Activated naive CD4-positive, alpha-beta T cell treated with anti-CD3 and anti-CD28 coated beads for 36 hours (primary cell): Measurements from ENCODE around the gene GPC5. TPM values are rescaled to one million over a fixed set of nuclear protein-coding genes. Genes with fewer than 3 reads are reported as not detected.
"Not testable (repeated sequence)": the region's sequence is repeated elsewhere in the genome, so short reads cannot be mapped to it uniquely, and the experiment has no call there.

Experiments
- CTCF ChIA-PET: fragments of 350-600 bp; sonication (Branson Sonifier 250); formaldehyde crosslinking; loops from one replicate; lab custom pipeline; 2021; ENCODE audit warnings: antibody characterized with exemption; lab: Charles Lee
- DNase-seq: peaks from one replicate; pipeline ENCODE4 v3.0.0-alpha.2; 2020
- H3K27ac Mint-ChIP-seq: one replicate; pipeline ENCODE4 v1.8.0; 2021; ENCODE audit warnings: mild to moderate bottlenecking, mixed read lengths
- H3K27me3 Mint-ChIP-seq: one replicate; pipeline ENCODE4 v1.8.0; 2021; ENCODE audit warnings: low read depth, mixed read lengths
- H3K36me3 Mint-ChIP-seq: one replicate; pipeline ENCODE4 v1.8.0; 2021; ENCODE audit warnings: low read depth, mixed read lengths
- H3K4me1 Mint-ChIP-seq: one replicate; pipeline ENCODE4 v1.8.0; 2021; ENCODE audit warnings: low read depth, mixed read lengths
- H3K4me3 Mint-ChIP-seq: one replicate; pipeline ENCODE4 v1.8.0; 2021; ENCODE audit warnings: mild to moderate bottlenecking, moderate library complexity, mixed read lengths
- H3K9me3 Mint-ChIP-seq: one replicate; pipeline ENCODE4 v1.8.0; 2021; ENCODE audit warnings: mixed read lengths
- intact Hi-C: fragments of 100-400 bp; cut with micrococcal nuclease; formaldehyde crosslinking; loops from one replicate; pipeline ENCODE4 v1.15.1; 2023
- total RNA-seq, 2 experiments: library from RNA; stranded (reverse); gene quantifications; one replicate each; pipeline ENCODE4 v1.2.3, GENCODE V29; 2021

Gene GPC5
- total RNA-seq, 2 experiments from 2014 or later, result 0.38 to 0.40 TPM

DNA sequence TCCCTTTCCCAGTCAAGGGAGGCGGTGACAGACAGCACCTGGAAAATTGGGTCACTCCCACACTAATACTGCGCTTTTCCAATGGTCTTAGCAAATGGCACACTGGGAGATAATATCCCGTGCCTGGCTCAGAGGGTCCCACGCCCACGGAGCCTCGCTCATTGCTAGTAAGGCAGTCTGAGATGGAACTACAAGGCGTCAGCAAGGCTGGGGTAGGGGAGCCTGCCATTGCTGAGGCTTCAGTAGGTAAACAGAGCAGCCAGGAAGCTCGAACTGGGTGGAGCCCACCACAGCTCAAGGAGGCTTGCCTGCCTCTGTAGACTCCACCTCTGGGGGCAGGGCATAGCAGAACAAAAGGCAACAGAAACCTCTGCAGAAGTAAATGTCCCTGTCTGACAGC lies 882.6 kb downstream of the GPC5 start:
- CTCF ChIA-PET, H3K4me3 Mint-ChIP-seq, intact Hi-C loops, H3K27me3 Mint-ChIP-seq, H3K9me3 Mint-ChIP-seq, DNase-seq, H3K27ac Mint-ChIP-seq, H3K36me3 Mint-ChIP-seq, H3K4me1 Mint-ChIP-seq: not testable (repeated sequence)

DNA sequence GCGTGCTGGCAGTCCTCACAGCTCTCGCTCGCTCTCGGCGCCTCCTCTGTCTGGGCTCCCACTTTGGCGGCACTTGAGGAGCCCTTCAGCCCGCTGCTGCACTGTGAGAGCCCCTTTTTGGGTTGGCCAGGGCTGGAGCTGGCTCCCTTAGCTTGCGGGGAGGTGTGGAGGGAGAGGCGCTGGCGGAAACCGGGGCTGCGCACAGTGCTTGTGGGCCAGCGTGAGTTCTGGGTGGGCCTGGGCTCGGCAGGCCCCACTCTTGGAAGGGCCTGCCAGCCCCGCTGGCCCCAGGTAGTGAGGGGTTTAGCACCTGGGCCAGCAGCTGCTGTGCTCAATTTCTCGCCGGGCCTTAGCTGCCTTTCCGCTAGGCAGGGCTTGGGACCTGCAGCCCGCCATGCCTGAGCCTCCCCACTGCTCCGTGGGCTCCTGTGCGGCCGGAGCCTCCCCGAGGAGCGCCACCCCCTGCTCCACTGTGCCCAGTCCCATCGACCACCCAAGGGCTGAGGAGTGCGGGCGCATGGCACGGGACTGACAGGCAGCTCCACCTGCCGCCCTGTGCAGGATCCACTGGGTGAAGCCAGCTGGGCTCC lies 892.4 kb downstream of the GPC5 start:
- H3K27me3 Mint-ChIP-seq, DNase-seq, H3K4me1 Mint-ChIP-seq, H3K4me3 Mint-ChIP-seq, H3K27ac Mint-ChIP-seq, H3K36me3 Mint-ChIP-seq, intact Hi-C loops, CTCF ChIA-PET: not testable (repeated sequence)
- H3K9me3 Mint-ChIP-seq, result peaks cover 19% of the 10 kb centered on the region

DNA sequence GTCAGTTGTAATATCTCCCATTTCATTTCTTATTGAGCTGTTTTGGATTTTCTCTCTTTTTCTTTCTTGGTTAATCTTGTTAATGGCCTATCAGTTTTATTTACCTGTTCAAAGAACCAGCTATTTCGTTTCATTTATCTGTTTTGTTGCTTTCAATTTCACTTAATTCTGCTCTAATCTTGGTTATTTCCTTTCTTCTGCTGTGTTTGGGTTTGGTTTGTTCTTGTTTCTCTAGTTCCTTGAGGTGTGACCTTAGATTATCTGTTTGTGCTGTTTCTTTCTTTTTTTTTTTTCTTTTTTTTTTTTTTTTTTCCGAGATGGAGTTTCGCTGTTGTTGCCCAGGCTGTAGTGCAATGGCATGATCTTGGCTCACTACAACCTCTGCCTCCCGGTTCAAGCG lies 896.1 kb downstream of the GPC5 start:
- H3K36me3 Mint-ChIP-seq, CTCF ChIA-PET, DNase-seq, intact Hi-C loops, H3K4me3 Mint-ChIP-seq, H3K27ac Mint-ChIP-seq, H3K27me3 Mint-ChIP-seq, H3K4me1 Mint-ChIP-seq: not testable (repeated sequence)
- peaks cover 12% of the 10 kb centered on the region for H3K9me3 Mint-ChIP-seq

DNA sequence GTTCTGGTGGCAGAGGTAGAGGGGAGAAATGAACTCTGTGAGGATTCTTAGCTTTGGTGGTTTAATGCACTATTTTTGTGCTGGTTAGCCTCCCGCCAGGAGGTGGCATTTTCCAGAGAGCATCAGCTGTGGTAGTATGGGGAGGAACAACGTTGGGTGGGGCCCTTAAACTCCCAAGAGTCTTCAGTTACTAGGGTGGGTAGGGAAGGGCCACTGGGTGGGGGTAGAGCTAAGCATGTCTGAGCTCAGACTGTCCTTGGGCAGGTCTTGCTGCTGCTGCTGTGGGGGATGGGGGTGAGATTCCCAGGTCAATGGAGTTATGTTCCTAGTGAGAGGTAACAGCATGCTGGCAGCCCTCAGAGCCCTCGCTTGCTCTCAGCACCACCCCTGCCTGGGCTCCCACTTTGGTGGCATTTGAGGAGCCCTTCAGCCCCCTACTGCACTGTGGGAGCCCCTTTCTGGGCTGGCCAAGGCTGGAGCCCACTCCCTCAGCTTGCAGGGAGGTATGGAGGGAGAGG lies 897.8 kb downstream of the GPC5 start:
- CTCF ChIA-PET, H3K27ac Mint-ChIP-seq, H3K4me1 Mint-ChIP-seq, DNase-seq, H3K4me3 Mint-ChIP-seq, H3K9me3 Mint-ChIP-seq, H3K27me3 Mint-ChIP-seq, H3K36me3 Mint-ChIP-seq, intact Hi-C loops: not testable (repeated sequence)

DNA sequence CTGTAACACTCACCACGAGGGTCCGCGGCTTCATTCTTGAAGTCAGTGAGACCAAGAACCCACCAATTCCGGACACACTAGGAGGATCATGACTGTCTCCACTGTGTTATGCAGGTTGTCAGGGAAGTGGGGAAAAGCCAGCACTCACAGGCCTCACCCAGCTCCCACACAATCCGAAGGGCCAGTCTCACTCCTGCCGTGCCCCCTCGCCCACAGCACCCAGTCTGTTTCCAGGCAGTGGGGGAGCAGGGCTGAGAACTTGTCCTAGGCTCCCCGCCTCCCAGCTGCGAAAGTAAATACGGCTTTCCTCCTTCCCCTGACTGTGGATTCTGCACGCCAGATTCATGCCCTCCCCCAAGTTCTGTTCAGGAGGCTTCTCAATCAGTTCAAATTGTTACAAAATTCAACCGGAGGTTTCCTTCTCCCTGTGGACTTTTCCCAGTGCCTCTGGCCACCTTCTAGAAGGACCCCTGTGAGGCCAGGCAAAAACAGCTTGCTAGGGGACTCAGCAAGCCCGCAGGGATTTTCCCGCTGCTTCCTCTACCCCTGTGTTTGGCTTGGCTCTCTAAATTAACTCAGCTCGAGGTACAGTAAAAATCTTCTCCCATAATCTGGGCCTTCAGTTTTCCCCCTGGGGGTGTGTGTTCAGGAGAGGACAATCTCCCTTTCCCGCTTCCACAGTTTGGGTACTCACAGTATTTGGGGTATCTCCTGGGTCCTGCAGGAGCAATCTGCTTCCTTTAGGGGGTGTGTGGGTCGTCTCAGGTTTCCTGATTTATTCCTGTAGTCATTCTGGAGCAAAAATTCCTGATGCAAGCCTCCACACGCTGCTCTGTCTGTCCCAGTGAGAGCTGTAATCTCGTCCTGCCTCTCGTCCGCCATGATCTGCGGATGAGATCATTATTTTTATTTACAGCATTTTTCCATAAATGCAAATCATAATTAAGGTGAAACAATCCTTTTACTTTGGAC lies 899.8 kb downstream of the GPC5 start:
- CTCF ChIA-PET, result interaction anchor here (0.7 to 1.1 kb wide), 2 partner anchors 15 to 113 kb away, joined by 3 read pairs; no protein-coding TSS in a partner anchor
- Mint-ChIP-seq H3K36me3 (no peaks in the 10 kb centered on the region), H3K27me3 (no peaks in the 10 kb centered on the region), H3K27ac (no peak overlapping the region), H3K9me3 (peaks cover 5% of the 10 kb centered on the region), H3K4me1 (no peaks in the 10 kb centered on the region), H3K4me3 (no peak overlapping the region)
- no peak for DNase-seq
- intact Hi-C loops, result no loop called here

DNA sequence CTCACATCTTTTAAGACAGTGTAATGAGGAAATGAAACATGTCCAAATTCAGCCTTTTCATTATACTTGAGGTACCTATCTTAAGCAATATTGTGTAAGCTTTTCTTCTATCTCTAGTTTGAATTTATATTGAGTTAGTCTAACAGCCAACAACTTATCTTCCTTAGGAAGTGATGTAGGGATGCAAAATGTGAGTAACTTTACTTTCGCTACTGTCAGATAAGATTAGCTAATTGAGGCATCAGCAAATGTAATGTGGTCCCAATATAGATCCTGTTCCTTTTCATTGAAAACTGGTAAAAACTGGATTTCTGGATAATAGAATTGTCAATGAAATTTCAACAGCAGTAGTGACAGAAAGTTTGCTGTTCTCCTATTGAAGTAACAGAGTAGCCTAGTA lies 902.2 kb downstream of the GPC5 start:
- CTCF ChIA-PET, result no interaction called here
- intact Hi-C loops, result no loop called here
- DNase-seq, result no peak
- Mint-ChIP-seq H3K9me3 (peaks cover 4% of the 10 kb centered on the region), H3K4me1 (no peaks in the 10 kb centered on the region), H3K4me3 (no peak overlapping the region), H3K36me3 (no peaks in the 10 kb centered on the region), H3K27me3 (no peaks in the 10 kb centered on the region), H3K27ac (no peak overlapping the region)

DNA sequence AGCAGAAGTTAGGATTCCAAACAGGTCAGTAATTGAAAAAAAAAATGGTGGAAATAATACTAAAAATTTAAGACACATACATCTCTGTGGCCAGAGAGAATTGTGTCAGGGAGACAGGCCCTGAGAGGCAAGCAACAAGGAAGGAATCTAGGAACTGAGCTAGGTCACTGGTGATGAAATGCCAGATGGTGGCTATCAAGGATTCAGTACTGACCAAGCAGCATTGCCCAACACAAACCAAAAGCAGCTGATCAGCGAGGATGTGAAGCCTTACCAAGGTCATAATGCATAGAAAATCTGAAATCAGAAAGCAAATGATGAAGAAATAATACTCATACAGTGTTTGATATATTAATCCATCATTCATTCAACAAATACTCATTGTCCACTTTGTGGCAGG lies 905.0 kb downstream of the GPC5 start:
- no peaks in the 10 kb centered on the region for H3K4me1 Mint-ChIP-seq
- intact Hi-C loops, result no loop called here
- no peak for DNase-seq
- H3K9me3 Mint-ChIP-seq, result no peaks in the 10 kb centered on the region
- no peaks in the 10 kb centered on the region for H3K36me3 Mint-ChIP-seq
- no peak overlapping the region for H3K27ac Mint-ChIP-seq
- CTCF ChIA-PET, result no interaction called here
- no peak overlapping the region for H3K4me3 Mint-ChIP-seq
- H3K27me3 Mint-ChIP-seq, result no peaks in the 10 kb centered on the region

DNA sequence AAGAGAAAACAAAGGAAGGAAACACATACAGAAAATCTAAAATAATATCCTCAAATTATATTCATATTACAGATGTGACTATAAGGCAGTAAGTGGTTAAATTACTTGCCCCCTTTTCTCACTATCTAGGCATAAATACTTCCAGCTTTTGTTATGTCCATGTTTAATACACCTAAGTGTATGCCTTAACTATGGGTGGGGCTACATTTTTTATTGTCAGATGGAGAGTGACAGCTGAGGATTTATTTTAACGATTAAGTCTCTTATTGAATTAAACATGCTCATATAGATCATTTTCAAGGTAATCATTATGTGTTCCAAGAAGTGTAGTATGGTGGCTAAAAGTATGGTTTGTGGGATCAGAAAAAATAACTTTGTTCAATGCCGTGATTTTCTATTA lies 909.3 kb downstream of the GPC5 start:
- CTCF ChIA-PET, result no interaction called here
- no peaks in the 10 kb centered on the region for H3K4me1 Mint-ChIP-seq
- H3K36me3 Mint-ChIP-seq, result no peaks in the 10 kb centered on the region

DNA sequence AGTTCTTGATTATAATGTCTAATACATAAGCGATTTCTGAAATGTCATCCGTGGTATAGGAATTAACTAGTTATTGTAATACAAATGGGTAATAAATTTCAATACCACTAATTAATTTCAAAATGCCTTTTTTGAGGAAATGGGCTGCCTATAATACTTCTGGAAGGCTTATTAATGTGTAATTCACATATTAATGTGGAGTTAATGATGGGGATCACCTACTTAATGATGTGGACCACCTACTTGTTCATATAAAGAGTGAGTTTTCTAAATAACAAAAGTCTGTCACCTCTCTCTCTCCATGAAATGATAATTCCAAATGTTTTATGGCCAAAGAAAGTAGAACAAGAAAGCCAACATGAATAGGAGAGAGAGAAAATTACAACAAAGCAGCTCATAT lies 914.4 kb downstream of the GPC5 start:
- H3K27me3 Mint-ChIP-seq, result no peaks in the 10 kb centered on the region
- no peaks in the 10 kb centered on the region for H3K36me3 Mint-ChIP-seq
- no peak for DNase-seq
- H3K4me3 Mint-ChIP-seq, result no peak overlapping the region
- CTCF ChIA-PET, result interaction anchor here (0.7 kb wide), 1 partner anchor 15 kb away, joined by 3 read pairs; no protein-coding TSS in a partner anchor
- no peaks in the 10 kb centered on the region for H3K4me1 Mint-ChIP-seq
- intact Hi-C loops, result no loop called here
- no peak overlapping the region for H3K27ac Mint-ChIP-seq
- no peaks in the 10 kb centered on the region for H3K9me3 Mint-ChIP-seq

More for the DNA sequence above, 909.3 kb downstream of the GPC5 start:
- no peak for DNase-seq
- Mint-ChIP-seq H3K27ac (no peak overlapping the region), H3K9me3 (no peaks in the 10 kb centered on the region), H3K4me3 (no peak overlapping the region), H3K27me3 (no peaks in the 10 kb centered on the region)
- intact Hi-C loops, result no loop called here

DNA sequence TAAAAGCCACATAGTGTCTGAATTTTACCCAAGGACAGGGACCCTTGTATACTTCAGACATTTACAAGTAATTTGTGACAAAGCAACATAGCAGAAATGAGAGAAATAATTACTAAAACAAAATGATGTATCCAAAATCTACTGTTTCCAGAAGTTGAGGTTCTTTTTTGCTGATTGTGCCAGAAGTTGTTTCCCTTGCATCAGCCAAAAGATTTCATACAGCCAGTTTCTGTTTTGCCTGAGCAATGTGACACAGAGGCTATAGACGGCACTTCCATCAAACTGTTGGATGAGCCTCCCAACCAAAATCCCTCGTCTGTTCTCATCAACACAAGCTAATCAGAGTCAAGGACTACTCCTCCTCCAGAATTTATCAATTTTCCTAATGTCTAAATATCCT lies 915.0 kb downstream of the GPC5 start:
- H3K27me3 Mint-ChIP-seq, result no peaks in the 10 kb centered on the region
- H3K4me3 Mint-ChIP-seq, result no peak overlapping the region
- no peaks in the 10 kb centered on the region for H3K36me3 Mint-ChIP-seq
- no peak for DNase-seq
- CTCF ChIA-PET, result interaction anchor here (0.7 kb wide), 1 partner anchor 16 kb away, joined by 3 read pairs; no protein-coding TSS in a partner anchor
- intact Hi-C loops, result no loop called here
- H3K9me3 Mint-ChIP-seq, result no peaks in the 10 kb centered on the region
- H3K4me1 Mint-ChIP-seq, result no peaks in the 10 kb centered on the region
- no peak overlapping the region for H3K27ac Mint-ChIP-seq

DNA sequence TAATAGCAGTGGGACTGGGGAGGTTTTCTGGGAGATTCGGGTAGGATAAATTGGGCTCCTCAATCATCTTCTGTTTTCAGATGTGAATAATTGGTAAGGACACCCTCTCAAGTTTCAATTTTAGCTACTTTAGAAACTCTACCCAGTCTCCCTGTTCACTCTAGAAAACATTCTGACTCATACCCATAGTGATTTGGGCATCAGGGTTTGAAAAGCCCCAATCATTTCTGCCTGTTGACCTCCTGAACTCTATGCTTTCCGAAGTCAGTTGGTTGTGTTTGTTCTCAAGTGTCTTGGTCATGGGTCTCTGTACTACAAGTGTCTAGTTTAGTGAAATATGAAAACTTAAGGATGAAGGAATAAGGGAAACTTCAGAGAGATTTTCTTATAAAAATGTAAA lies 916.8 kb downstream of the GPC5 start:
- no peaks in the 10 kb centered on the region for H3K9me3 Mint-ChIP-seq
- H3K27me3 Mint-ChIP-seq, result no peaks in the 10 kb centered on the region
- CTCF ChIA-PET, result no interaction called here
- no peak overlapping the region for H3K4me3 Mint-ChIP-seq
- H3K4me1 Mint-ChIP-seq, result no peaks in the 10 kb centered on the region
- intact Hi-C loops, result no loop called here
- H3K27ac Mint-ChIP-seq, result no peak overlapping the region
- H3K36me3 Mint-ChIP-seq, result no peaks in the 10 kb centered on the region
- no peak for DNase-seq

DNA sequence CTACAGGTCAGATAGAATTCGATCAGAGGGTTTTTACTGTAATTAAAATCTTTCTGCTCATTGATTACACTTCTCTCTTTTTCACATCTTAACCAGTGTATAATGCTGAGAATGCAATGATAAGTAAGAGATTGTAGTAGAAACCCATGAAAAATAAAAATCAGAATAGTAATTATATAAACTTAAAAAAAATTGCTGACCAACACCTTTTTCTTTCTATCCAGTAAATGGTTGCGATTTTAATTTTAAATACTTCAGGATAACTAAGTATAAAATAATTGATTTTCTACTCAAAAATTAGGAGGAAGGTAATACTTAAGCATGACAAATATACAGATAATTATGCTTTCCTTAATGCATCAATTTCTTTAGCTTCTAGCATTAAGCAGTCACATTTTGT lies 917.6 kb downstream of the GPC5 start:
- CTCF ChIA-PET, result no interaction called here
- no peaks in the 10 kb centered on the region for H3K36me3 Mint-ChIP-seq
- DNase-seq, result no peak
- H3K4me3 Mint-ChIP-seq, result no peak overlapping the region
- intact Hi-C loops, result no loop called here
- H3K4me1 Mint-ChIP-seq, result no peaks in the 10 kb centered on the region
- H3K27me3 Mint-ChIP-seq, result no peaks in the 10 kb centered on the region
- no peaks in the 10 kb centered on the region for H3K9me3 Mint-ChIP-seq
- no peak overlapping the region for H3K27ac Mint-ChIP-seq
